K562 treated with DMSO at 1 percent for 48 hours (cell line): ENCODE measurements around the gene WDCP. TPM values are rescaled to one million over a fixed set of nuclear protein-coding genes. Genes with fewer than 3 reads are reported as not detected.

Experiments used
- total RNA-seq: library from RNA; unstranded; fragments of 300-600 nt; gene quantifications from 2 replicates; pipeline ENCODE4 v1.2.3, GENCODE V29; 2022; ENCODE audit warnings: low replicate concordance; ENCODE audit errors: extremely low read depth

The WDCP gene, protein sequence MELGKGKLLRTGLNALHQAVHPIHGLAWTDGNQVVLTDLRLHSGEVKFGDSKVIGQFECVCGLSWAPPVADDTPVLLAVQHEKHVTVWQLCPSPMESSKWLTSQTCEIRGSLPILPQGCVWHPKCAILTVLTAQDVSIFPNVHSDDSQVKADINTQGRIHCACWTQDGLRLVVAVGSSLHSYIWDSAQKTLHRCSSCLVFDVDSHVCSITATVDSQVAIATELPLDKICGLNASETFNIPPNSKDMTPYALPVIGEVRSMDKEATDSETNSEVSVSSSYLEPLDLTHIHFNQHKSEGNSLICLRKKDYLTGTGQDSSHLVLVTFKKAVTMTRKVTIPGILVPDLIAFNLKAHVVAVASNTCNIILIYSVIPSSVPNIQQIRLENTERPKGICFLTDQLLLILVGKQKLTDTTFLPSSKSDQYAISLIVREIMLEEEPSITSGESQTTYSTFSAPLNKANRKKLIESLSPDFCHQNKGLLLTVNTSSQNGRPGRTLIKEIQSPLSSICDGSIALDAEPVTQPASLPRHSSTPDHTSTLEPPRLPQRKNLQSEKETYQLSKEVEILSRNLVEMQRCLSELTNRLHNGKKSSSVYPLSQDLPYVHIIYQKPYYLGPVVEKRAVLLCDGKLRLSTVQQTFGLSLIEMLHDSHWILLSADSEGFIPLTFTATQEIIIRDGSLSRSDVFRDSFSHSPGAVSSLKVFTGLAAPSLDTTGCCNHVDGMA
- total RNA-seq: not detected in 2 replicates

DNA sequence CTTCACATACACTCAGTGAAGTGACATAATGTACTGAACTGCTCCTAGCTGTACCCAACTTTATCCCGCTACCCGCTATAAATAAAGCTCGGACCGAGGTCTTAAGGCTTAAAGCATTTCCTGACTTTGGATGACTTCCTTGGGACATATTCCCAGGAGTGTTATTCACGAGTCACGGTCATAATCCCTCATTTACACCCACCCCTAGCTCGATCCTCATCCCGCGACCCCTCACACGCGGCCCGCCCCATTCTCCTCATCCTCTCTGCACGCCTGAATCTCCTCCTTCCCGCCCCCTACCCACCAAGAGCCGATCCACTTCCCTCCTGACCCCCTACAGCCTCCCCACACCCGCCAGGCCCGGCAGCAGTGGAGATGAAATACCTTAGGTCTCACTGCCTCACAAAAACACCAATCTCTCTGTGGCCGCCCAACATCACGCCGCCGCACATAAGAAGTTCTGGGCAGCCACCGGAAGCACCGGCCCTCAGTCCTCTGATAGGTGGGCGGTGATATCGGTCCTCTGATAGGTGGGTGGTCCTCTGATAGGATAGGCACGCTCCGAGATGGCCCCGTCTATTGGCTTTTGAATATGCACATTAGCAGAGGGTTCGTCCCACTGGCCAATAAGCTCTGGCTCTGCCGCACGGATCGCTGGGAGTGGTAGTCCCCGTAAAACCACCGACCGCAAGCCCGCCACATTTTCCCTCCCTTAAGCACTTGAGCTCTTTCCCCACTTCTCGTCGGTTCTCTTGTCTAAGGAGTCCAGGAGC, at the start of gene WDCP:
Gene WDCP (minus strand): TSS at position 462 of the 773 bp plus-strand sequence. CDS start 7,897 bp downstream, outside the sequence.

DNA sequence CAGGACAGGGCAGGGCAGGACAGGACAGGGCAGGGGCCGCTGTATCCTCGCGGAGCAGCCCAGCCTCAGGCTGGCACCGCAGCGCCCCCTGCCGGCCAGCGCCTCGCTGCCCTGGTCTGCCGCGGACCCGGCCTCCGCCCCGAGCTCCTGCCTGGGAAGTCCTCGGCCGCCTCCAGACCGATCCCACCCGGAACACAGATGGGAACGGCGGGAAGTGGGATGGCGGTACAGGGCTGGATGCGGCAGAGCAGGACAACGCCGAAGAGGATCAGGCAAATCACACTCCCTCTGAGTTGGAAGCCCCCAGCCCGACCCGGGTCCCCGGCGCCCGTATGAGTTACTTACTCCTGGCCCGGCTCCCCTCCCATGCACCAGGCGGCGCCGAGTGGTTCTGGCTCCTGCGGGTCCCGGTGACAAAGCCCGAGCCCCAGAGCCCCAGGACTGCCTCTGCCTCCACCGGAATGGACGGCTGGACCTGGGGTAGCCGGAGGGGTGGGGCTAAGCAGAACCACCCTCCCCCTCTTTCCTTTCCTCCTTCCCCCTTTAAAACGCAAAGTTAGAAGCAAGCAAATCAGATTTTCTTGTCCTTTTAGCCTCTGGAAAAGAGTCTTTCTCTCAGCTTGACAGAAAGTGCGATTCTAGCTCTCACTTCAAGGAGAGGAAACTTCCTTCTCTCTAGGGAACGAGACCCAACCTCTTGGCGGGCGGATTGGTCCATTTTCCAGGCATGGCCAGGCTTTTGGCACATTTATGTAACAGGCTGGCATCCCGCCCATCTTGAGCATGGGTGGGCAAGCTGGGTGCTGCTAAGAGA, 37.4 kb upstream of the WDCP start, which contains the start of gene TP53I3:
Gene TP53I3 (minus strand): TSS at position 449 of the 814 bp plus-strand sequence. CDS start 508 bp downstream, outside the sequence.

GRCh38 chr2:24075915-24076848, 29.0 kb upstream of the WDCP start, which contains the start of gene SF3B6:
SF3B6 (minus strand) TSS chr2:24076326; CDS start chr2:24076229, 97 bp downstream.

DNA sequence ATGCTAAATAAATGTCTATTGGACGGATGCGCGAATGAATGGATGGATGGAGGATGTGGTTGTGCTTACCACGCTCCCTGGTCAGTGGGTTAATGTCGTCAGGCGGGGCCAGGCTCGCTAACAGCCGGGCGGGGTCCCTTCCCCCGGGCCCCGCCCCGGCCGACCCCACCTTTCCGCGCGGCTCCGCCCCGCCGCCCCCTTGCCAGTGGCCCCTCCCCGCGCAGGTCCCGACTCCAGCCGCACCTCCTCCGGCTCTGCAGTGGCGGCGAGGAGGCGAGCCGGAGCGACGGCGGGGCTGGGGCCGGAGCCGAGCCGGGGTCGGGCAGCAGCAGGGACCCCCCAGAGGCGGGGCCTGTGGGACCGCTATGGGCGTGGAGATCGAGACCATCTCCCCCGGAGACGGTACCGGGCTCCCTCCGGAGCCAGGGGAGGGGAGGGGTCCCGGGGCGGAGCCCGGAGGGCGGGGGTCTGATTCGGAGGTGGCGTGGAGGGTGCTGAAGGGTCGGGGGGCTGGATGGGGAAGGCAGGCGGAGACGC, 2.4 kb upstream of the WDCP start, which contains the start of gene FKBP1B:
Gene FKBP1B (plus strand): TSS at position 257 of the 537 bp plus-strand sequence. CDS start 109 bp downstream, at position 366.

GRCh38 chr2:24009680-24010476, 37.3 kb downstream of the WDCP start, which contains the start of gene MFSD2B:
MFSD2B (plus strand) TSS chr2:24010085; CDS start chr2:24010097, 12 bp downstream.

Other genes starting within 250 kb of the WDCP start
- not detected in 2 replicates for gene ATAD2B, start 120.3 kb downstream of the WDCP start, total RNA-seq
- gene UBXN2A, start 106.9 kb downstream of the WDCP start, total RNA-seq: not detected in 2 replicates
- not detected in 2 replicates for gene MFSD2B, start 37.3 kb downstream of the WDCP start, total RNA-seq
- gene FKBP1B, start 2.4 kb upstream of the WDCP start, total RNA-seq: not detected in 2 replicates
- gene SF3B6, start 28.9 kb upstream of the WDCP start, total RNA-seq: not detected in 2 replicates
- not detected in 2 replicates for gene TP53I3, start 37.4 kb upstream of the WDCP start, total RNA-seq
- gene PFN4, start 75.9 kb upstream of the WDCP start, total RNA-seq: not detected in 2 replicates
- gene FAM228B, start 76.1 kb upstream of the WDCP start, total RNA-seq: not detected in 2 replicates
- gene FAM228A, start 127.7 kb upstream of the WDCP start, total RNA-seq: not detected in 2 replicates